ENCODE results near the gene ZFR. TPM values are rescaled to one million over a fixed set of nuclear protein-coding genes. Genes with fewer than 3 reads are reported as not detected.

Gene ZFR
- polyA plus RNA-seq, 1 of the 3 experiments (the other 2 are of a cell fraction): 24.6 TPM

DNA sequence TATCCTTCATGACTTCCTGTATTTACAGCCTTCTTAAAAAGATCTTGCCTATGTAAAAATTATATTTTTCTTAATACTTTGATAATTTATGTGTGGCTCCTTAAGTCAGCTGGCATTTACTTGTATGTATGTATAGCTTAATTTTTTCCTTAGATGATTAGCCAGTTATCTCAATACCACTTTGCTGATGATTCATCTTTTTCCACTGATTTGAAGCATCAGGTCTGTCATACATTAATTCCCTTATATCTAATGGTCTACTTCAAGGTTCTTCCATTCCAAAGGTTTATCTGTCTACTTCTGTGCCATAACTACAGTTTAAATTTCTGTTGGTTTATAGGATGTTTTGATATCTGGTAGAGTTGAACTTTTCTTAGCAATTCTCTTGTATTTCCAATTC, 86.9 kb downstream of the ZFR start:
- H2AFZ ChIP-seq (ENCODE audit: low read depth): no peak overlapping the region
- no peak overlapping the region for H3K4me2 ChIP-seq
- H3K4me3 ChIP-seq (ENCODE audit: low read depth in 2 of 2, low read length in 1 of 2): no peak overlapping the region
- H3F3A ChIP-seq (replicated peaks; ENCODE audit: insufficient read depth): peaks cover 15% of the 10 kb centered on the region
- H3K9me2 ChIP-seq: no peaks in the 10 kb centered on the region
- no peak overlapping the region for H3K27ac ChIP-seq (ENCODE audit: low read depth in 2 of 2, low read length in 1 of 2)
- ChIA-PET POLR2A (no interaction called here), CTCF (interaction anchor here (1.2 kb wide), 1 partner anchor 10 kb away, joined by 5 read pairs; no protein-coding TSS in a partner anchor)
- 0 out of 2 replicates have a peak, but pooled peaks cover 5% of the 10 kb centered on the region for H3K79me2 ChIP-seq (ENCODE audit: insufficient read depth)
- no peak for DNase-seq
- H3K9me3 ChIP-seq: no peaks in the 10 kb centered on the region
- H3K27me3 ChIP-seq (ENCODE audit: insufficient read depth): no peaks in the 10 kb centered on the region
- peaks cover 30 to 78% of the 10 kb centered on the region in 2 experiments for H3K36me3 ChIP-seq (replicated peaks in 1 of 2; ENCODE audit: control insufficient read depth in 1 of 2, insufficient read depth in 2 of 2, low read length in 1 of 2)
- no peaks in the 10 kb centered on the region for H3K4me1 ChIP-seq (ENCODE audit: control insufficient read depth in 1 of 2, insufficient read depth in 2 of 2, low read depth in 1 of 2, low read length in 1 of 2)
- no peak for TF ChIP-seq JUND (IDR thresholded peaks at IDR 0.05)
- TF ChIP-seq TAF1 (IDR thresholded peaks at IDR 0.05; ENCODE audit: borderline replicate concordance, low read depth, low read length): no peak
- no peak for TF ChIP-seq MEF2A (IDR thresholded peaks at IDR 0.05; ENCODE audit: borderline replicate concordance, low read depth)
- TF ChIP-seq, protein P1, sequence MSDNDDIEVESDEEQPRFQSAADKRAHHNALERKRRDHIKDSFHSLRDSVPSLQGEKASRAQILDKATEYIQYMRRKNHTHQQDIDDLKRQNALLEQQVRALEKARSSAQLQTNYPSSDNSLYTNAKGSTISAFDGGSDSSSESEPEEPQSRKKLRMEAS (IDR thresholded peaks at IDR 0.05; ENCODE audit: low read depth): no peak
- TF ChIP-seq NFIC (IDR thresholded peaks at IDR 0.05; ENCODE audit: borderline replicate concordance): no peak
- TF ChIP-seq SMC3 (IDR thresholded peaks at IDR 0.05; ENCODE audit: low read depth, low read length): no peak
- TF ChIP-seq PBX3 (IDR thresholded peaks at IDR 0.05): no peak
- TF ChIP-seq POLR2AphosphoS5 (IDR thresholded peaks at IDR 0.05; ENCODE audit: low read depth, low read length): no peak
- no peak for TF ChIP-seq MXI1 (IDR thresholded peaks at IDR 0.05; ENCODE audit: low read depth, low read length)
- TF ChIP-seq ELF1 (IDR thresholded peaks at IDR 0.05): no peak
- TF ChIP-seq RAD21 (IDR thresholded peaks at IDR 0.05; ENCODE audit: low read length): no peak
- TF ChIP-seq, protein P2, sequence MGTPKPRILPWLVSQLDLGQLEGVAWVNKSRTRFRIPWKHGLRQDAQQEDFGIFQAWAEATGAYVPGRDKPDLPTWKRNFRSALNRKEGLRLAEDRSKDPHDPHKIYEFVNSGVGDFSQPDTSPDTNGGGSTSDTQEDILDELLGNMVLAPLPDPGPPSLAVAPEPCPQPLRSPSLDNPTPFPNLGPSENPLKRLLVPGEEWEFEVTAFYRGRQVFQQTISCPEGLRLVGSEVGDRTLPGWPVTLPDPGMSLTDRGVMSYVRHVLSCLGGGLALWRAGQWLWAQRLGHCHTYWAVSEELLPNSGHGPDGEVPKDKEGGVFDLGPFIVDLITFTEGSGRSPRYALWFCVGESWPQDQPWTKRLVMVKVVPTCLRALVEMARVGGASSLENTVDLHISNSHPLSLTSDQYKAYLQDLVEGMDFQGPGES (IDR thresholded peaks at IDR 0.05; ENCODE audit: low read depth, low read length): no peak
- no peak for TF ChIP-seq GABPA (IDR thresholded peaks at IDR 0.05; ENCODE audit: low read depth)
- no peak for TF ChIP-seq RXRA (IDR thresholded peaks at IDR 0.05; ENCODE audit: borderline replicate concordance, low read depth)
- TF ChIP-seq FOXJ3 (CRISPR knock-in tag; IDR thresholded peaks at IDR 0.05): no peak
- TF ChIP-seq TEAD4 (IDR thresholded peaks at IDR 0.05; ENCODE audit: borderline replicate concordance, insufficient read depth): no peak
- no peak for TF ChIP-seq YY1 (IDR thresholded peaks at IDR 0.05; ENCODE audit: low read depth)
- TF ChIP-seq NRF1 (IDR thresholded peaks at IDR 0.05; ENCODE audit: low read depth, low read length): no peak
- no peak for TF ChIP-seq USF2 (IDR thresholded peaks at IDR 0.05; ENCODE audit: borderline replicate concordance, low read depth, low read length)
- TF ChIP-seq FOXM1 (IDR thresholded peaks at IDR 0.05; ENCODE audit: low read depth): no peak
- no peak overlapping the region for H3K9ac ChIP-seq
- no peaks in the 10 kb centered on the region for H4K20me1 ChIP-seq (ENCODE audit: insufficient read depth)
